HPDE6-E6E7 (cell line): ENCODE results near the gene LRRIQ4.
A peak's percentile ranks its signal among the peaks of the same experiment; 100 is the strongest.

Experiments used
- DNase-seq: peaks from one replicate; pipeline ENCODE4 v3.0.0; 2011; ENCODE audit warnings: missing footprints; ENCODE audit errors: extremely low spot score

Gene LRRIQ4

GRCh38 chr3:169855514-169855913 is 42.8 kb downstream of the LRRIQ4 start:
- no peak for DNase-seq

- no peak for DNase-seq
Observed at GRCh38 chr3:169857811-169858210, 45.1 kb downstream of the LRRIQ4 start.

- no peak for DNase-seq
Observed at GRCh38 chr3:169861871-169862270, 49.2 kb downstream of the LRRIQ4 start.

GRCh38 chr3:169863458-169863899 is 50.8 kb downstream of the LRRIQ4 start:
- peak; percentile 46 for DNase-seq

GRCh38 chr3:169864270-169864669 is 51.6 kb downstream of the LRRIQ4 start:
- no peak for DNase-seq

GRCh38 chr3:169865176-169865767 is 52.6 kb downstream of the LRRIQ4 start:
- no peak for DNase-seq

- no peak for DNase-seq
Observed at GRCh38 chr3:169867584-169868210, 55.0 kb downstream of the LRRIQ4 start.

GRCh38 chr3:169868369-169868768 is 55.7 kb downstream of the LRRIQ4 start:
- DNase-seq, result no peak

- DNase-seq, result no peak
Observed at GRCh38 chr3:169869484-169870220, 57.0 kb downstream of the LRRIQ4 start, which contains the start of gene LRRC31. Gene LRRC31, minus strand, starts transcription at chr3:169869935. Its CDS starts 128 bp downstream, at chr3:169869807.

- no peak for DNase-seq
Observed at GRCh38 chr3:169871129-169871886, 58.6 kb downstream of the LRRIQ4 start.

GRCh38 chr3:169879013-169879557 is 66.4 kb downstream of the LRRIQ4 start:
- no peak for DNase-seq

- DNase-seq, result no peak
Observed at GRCh38 chr3:169879845-169880575, 67.3 kb downstream of the LRRIQ4 start.

- DNase-seq, result no peak
Observed at GRCh38 chr3:169880576-169881250, 68.0 kb downstream of the LRRIQ4 start.

- no peak for DNase-seq
Observed at GRCh38 chr3:169886671-169887070, 74.0 kb downstream of the LRRIQ4 start.
